A549 (cell line): ENCODE data around the gene FLVCR2. TPM values are rescaled to one million over a fixed set of nuclear protein-coding genes. Genes with fewer than 3 reads are reported as not detected.

Source experiments
- ATAC-seq, 2 experiments: fragments of 200-7000 bp in 1 of 2; fragments of >200 bp in 1 of 2; cut with Nextera tagmentation in 1 of 2; cut with Tn5 transposase in 1 of 2; 3 replicates each; pipeline versions ENCODE4 v1.8.0 to v1.9.1; 2018 to 2020; ENCODE audit warnings: mild to moderate bottlenecking in 1 of 2, moderate library complexity in 1 of 2
- CTCF ChIA-PET: fragments of 300-600 bp; sonication (Branson Sonifier 250); formaldehyde crosslinking; extraction: SDS; loops from one replicate; lab custom pipeline; 2021; ENCODE audit warnings: antibody characterized with exemption, inconsistent platforms; lab: Yijun Ruan, JAX
- POLR2A ChIA-PET: fragments of 350-600 bp; formaldehyde crosslinking; extraction: SDS; loops from one replicate; lab custom pipeline; 2021; ENCODE audit warnings: antibody characterized with exemption, inconsistent platforms; lab: Yijun Ruan, JAX
- DNase-seq, 2 experiments: peaks; one replicate each; pipeline versions ENCODE4 v3.0.0 to v3.0.0-alpha.2; 2011 to 2016; ENCODE audit warnings: low read depth in 1 of 2, low spot score in 1 of 2
- FAIRE-seq: peaks from 2 replicates; lab custom pipeline; 2011; peaks lifted over from hg19 to GRCh38; lab: Jason Lieb, UNC
- H3K27ac ChIP-seq, 2 experiments: fragments of >200 bp; sonication (Bioruptor Twin); formaldehyde crosslinking; 3 replicates each; pipeline ENCODE4 v1.5.1; 2016 to 2017
- H3K4me1 ChIP-seq: fragments of >200 bp; sonication (Bioruptor Twin); formaldehyde crosslinking; 3 replicates; pipeline ENCODE4 v1.6.1; 2016
- H3K4me2 ChIP-seq: fragments of >200 bp; sonication (Bioruptor Twin); formaldehyde crosslinking; 3 replicates; pipeline ENCODE4 v1.6.1; 2016
- H3K4me3 ChIP-seq: fragments of >200 bp; sonication (Bioruptor Twin); formaldehyde crosslinking; 3 replicates; pipeline ENCODE4 v1.5.1; 2016
- H3K9me3 ChIP-seq: fragments of >200 bp; sonication (Bioruptor Twin); formaldehyde crosslinking; 3 replicates; pipeline ENCODE4 v1.6.1; 2016
- ATOH8 ChIP-seq: fragments of 250-450 bp; sonication (Bioruptor Pico); IDR thresholded peaks from 2 replicates; pipeline ENCODE4 v1.5.0; 2020; ENCODE audit warnings: low read depth, mild to moderate bottlenecking, moderate library complexity
- CBX2 ChIP-seq: fragments of 200-600 bp; sonication (generic); IDR thresholded peaks from 2 replicates; pipeline ENCODE4 v1.6.1; 2016; ENCODE audit warnings: low read depth, mild to moderate bottlenecking, borderline replicate concordance
- CEBPB ChIP-seq, 2 experiments: fragments of >200 bp in 1 of 2; sonication (Bioruptor Twin) in 1 of 2; formaldehyde crosslinking in 1 of 2; IDR thresholded peaks; 2 replicates each; pipeline ENCODE4 v1.6.1; 2012 to 2016
- CHD4 ChIP-seq: fragments of 200-600 bp; sonication (generic); IDR thresholded peaks from 2 replicates; pipeline ENCODE4 v1.6.1; 2016; ENCODE audit warnings: antibody characterized with exemption, mild to moderate bottlenecking, borderline replicate concordance
- E2F6 ChIP-seq: IDR thresholded peaks from 2 replicates; pipeline ENCODE4 v1.6.1; 2012; ENCODE audit warnings: low read depth, borderline replicate concordance
- EHF ChIP-seq: fragments of 250-450 bp; sonication (Bioruptor Pico); IDR thresholded peaks from 2 replicates; pipeline ENCODE4 v1.5.0; 2020; ENCODE audit warnings: mild to moderate bottlenecking
- ELK1 ChIP-seq: fragments of 150-350 bp; IDR thresholded peaks from 2 replicates; pipeline ENCODE4 v1.6.1; 2014; ENCODE audit warnings: low read depth, mild to moderate bottlenecking, low read length
- EP300 ChIP-seq, 2 experiments: fragments of >200 bp; sonication (Bioruptor Twin); formaldehyde crosslinking; IDR thresholded peaks; 2 replicates in 1 of 2; 3 replicates in 1 of 2; pipeline ENCODE4 v1.6.1; 2016 to 2017
- MAFK ChIP-seq: fragments of 450-650 bp; IDR thresholded peaks from 2 replicates; pipeline ENCODE4 v1.6.1; 2014; ENCODE audit not compliant: partially characterized antibody
- MAZ ChIP-seq: fragments of 150-350 bp; IDR thresholded peaks from 2 replicates; pipeline ENCODE4 v1.6.1; 2014; ENCODE audit warnings: antibody characterized with exemption, low read depth, low read length, borderline replicate concordance
- MYC ChIP-seq: IDR thresholded peaks from 2 replicates; pipeline ENCODE4 v1.6.1; 2012; ENCODE audit warnings: mild to moderate bottlenecking, inconsistent platforms, low read length, improper control_type of control experiment, borderline replicate concordance
- NFE2L2 ChIP-seq: fragments of 150-350 bp; conservative IDR thresholded peaks from 2 replicates; pipeline ENCODE4 v1.6.1; 2014; ENCODE audit warnings: low read length
- PBX3 ChIP-seq: IDR thresholded peaks from 2 replicates; pipeline ENCODE4 v1.6.1; 2012
- PHF8 ChIP-seq: fragments of 200-600 bp; sonication (generic); IDR thresholded peaks from 2 replicates; pipeline ENCODE4 v1.6.1; 2016; ENCODE audit warnings: low read depth, mild to moderate bottlenecking, antibody characterized with exemption, moderate library complexity, borderline replicate concordance
- POLR2AphosphoS2 ChIP-seq: conservative IDR thresholded peaks from 2 replicates; pipeline ENCODE4 v1.6.1; 2012; ENCODE audit warnings: low read length, improper control_type of control experiment, inconsistent platforms
- RARB ChIP-seq: fragments of 250-450 bp; sonication (Bioruptor Pico); IDR thresholded peaks from 2 replicates; pipeline ENCODE4 v1.8.0; 2021; ENCODE audit warnings: mild to moderate bottlenecking, moderate library complexity
- RNF2 ChIP-seq: fragments of 200-600 bp; sonication (generic); IDR thresholded peaks from 2 replicates; pipeline ENCODE4 v1.6.1; 2016; ENCODE audit warnings: low read depth, mild to moderate bottlenecking, antibody characterized with exemption, moderate library complexity, borderline replicate concordance
- SMC3 ChIP-seq: fragments of >200 bp; sonication (Bioruptor Twin); formaldehyde crosslinking; IDR thresholded peaks from 3 replicates; pipeline ENCODE4 v1.6.1; 2018; ENCODE audit warnings: inconsistent platforms
- TP53 ChIP-seq: fragments of 250-450 bp; sonication (Bioruptor Pico); IDR thresholded peaks from 2 replicates; pipeline ENCODE4 v1.5.0; 2021; ENCODE audit warnings: mild to moderate bottlenecking, moderate library complexity
- USF2 ChIP-seq: fragments of 450-650 bp; IDR thresholded peaks from 2 replicates; pipeline ENCODE4 v1.6.1; 2014; ENCODE audit warnings: antibody characterized with exemption
- ZNF302 ChIP-seq: fragments of 250-450 bp; sonication (Bioruptor Pico); IDR thresholded peaks from 2 replicates; pipeline ENCODE4 v1.9.0; 2021; ENCODE audit warnings: inconsistent platforms, mild to moderate bottlenecking, moderate library complexity
- ZSCAN20 ChIP-seq: fragments of 250-450 bp; sonication (Bioruptor Pico); IDR thresholded peaks from 2 replicates; pipeline ENCODE4 v1.8.0; 2022; ENCODE audit warnings: mild to moderate bottlenecking, moderate library complexity
- WGBS: methylation state at CpG from one replicate; pipeline ENCODE4 v1.1.6; 2017; ENCODE audit errors: missing lambda C conversion rate; 5-methylcytosine and 5-hydroxymethylcytosine counted together
- polyA plus RNA-seq, 4 experiments: library from polyadenylated mRNA; depleted of rRNA in 3 of 4; stranded (reverse); fragments of >200 nt; fragmentation: RNase III in 1 of 4; extraction: RNeasy Plus Mini Kit Qiagen cat#74134 plus additional on column Dnase treatment in 1 of 4; gene quantifications; 2 replicates in 3 of 4; 3 replicates in 1 of 4; pipeline ENCODE4 v1.2.3, GENCODE V29; 2011 to 2017

Gene FLVCR2
- polyA plus RNA-seq, 2 of the 4 experiments (the other 2 are of a cell fraction): 3.8 to 3.9 TPM

- no peak for TF ChIP-seq MAZ
- TF ChIP-seq EP300 (IDR thresholded peaks at IDR 0.05): no peak
- no peak for TF ChIP-seq RARB (CRISPR knock-in tag)
- TF ChIP-seq USF2: no peak
- TF ChIP-seq CBX2: no peak
- TF ChIP-seq ZNF302 (CRISPR knock-in tag): no peak
- TF ChIP-seq RNF2: no peak
- TF ChIP-seq SMC3: no peak
- TF ChIP-seq, all 56 proteins: peak for 0
- no peak overlapping the region for H3K4me2 ChIP-seq
- H3K4me1 ChIP-seq: peaks cover 12% of the 10 kb centered on the region
- no peak for DNase-seq
- FAIRE-seq: no peak
- H3K9me3 ChIP-seq: no peaks in the 10 kb centered on the region
- ChIA-PET CTCF (interaction anchor here (1.5 to 3.6 kb wide), 3 partner anchors 27 to 66 kb away, joined by 5 to 10 read pairs (median 5); no protein-coding TSS in a partner anchor), POLR2A (no interaction called here)
- H3K4me3 ChIP-seq: no peak overlapping the region
- 43% methylated on average over 3 of the region's 3 CpGs for WGBS
- ATAC-seq: no peak
- H3K27ac ChIP-seq: no peak overlapping the region
Measured at GRCh38 chr14:75626863-75627262, 48.4 kb downstream of the FLVCR2 start.

GRCh38 chr14:75627406-75627805, 49.0 kb downstream of the FLVCR2 start:
- no peak overlapping the region for H3K27ac ChIP-seq
- H3K4me3 ChIP-seq: no peak overlapping the region
- H3K9me3 ChIP-seq: no peaks in the 10 kb centered on the region
- no peak for DNase-seq
- ChIA-PET POLR2A (no interaction called here), CTCF (interaction anchor here (1.1 to 3.6 kb wide), 4 partner anchors 14 to 66 kb away, joined by 4 to 10 read pairs (median 5); no protein-coding TSS in a partner anchor)
- ATAC-seq: no peak
- FAIRE-seq: no peak
- H3K4me2 ChIP-seq: no peak overlapping the region
- peaks cover 12% of the 10 kb centered on the region for H3K4me1 ChIP-seq
- WGBS: 61% methylated on average over 4 of the region's 4 CpGs
- TF ChIP-seq POLR2AphosphoS2 (no peak), MAFK (no peak), NFE2L2 (no peak), MAZ (no peak), PBX3 (no peak), CHD4 (no peak), E2F6 (no peak), EHF (CRISPR knock-in tag) (no peak), ELK1 (no peak), MYC (no peak), TP53 (no peak), PHF8 (no peak), ATOH8 (CRISPR knock-in tag) (no peak), CEBPB (IDR thresholded peaks at IDR 0.05) (no peak), ZSCAN20 (CRISPR knock-in tag) (no peak)
